Erythroblast (primary cell): ENCODE data around the gene SLC22A4.

Experiments
- GATA1 ChIP-seq: IDR thresholded peaks from 2 replicates; pipeline ENCODE4 v1.6.1; 2011; ENCODE audit warnings: low read depth, mild to moderate bottlenecking, control low read depth, low read length, moderate library complexity
- POLR2A ChIP-seq: IDR thresholded peaks from 2 replicates; pipeline ENCODE4 v1.6.1; 2011; ENCODE audit warnings: mild to moderate bottlenecking, low read length

DNA sequence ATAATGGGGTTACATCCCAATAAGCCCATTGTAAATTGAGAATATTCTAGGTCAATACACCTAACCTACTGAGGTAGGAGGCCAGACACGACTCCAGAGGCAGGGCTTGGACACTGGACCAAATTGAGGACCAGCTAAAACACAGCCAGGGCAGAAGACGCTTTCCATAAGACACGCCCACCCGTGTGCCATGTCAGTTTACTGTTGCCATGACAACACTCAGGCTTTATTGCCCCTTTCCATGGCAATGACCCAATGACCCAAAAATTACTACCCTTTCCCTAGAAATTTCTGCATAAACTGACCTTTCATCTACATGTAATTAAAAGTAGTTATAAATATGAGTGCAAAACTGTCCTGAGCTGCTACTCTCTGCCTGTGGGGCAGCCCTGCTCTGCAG is 31.5 kb downstream of the SLC22A4 start:
- TF ChIP-seq POLR2A (no peak), GATA1 (no peak)
